Activated effector memory CD4-positive, alpha-beta T cell treated with anti-CD3 and anti-CD28 coated beads, Interleukin-2, amount 50 U/mL, for 16 hours (primary cell): ENCODE measurements around the gene TMEM158.

Experiments
- DNase-seq: peaks from one replicate; pipeline ENCODE4 v3.0.0-alpha.2; 2020

Gene TMEM158

DNA sequence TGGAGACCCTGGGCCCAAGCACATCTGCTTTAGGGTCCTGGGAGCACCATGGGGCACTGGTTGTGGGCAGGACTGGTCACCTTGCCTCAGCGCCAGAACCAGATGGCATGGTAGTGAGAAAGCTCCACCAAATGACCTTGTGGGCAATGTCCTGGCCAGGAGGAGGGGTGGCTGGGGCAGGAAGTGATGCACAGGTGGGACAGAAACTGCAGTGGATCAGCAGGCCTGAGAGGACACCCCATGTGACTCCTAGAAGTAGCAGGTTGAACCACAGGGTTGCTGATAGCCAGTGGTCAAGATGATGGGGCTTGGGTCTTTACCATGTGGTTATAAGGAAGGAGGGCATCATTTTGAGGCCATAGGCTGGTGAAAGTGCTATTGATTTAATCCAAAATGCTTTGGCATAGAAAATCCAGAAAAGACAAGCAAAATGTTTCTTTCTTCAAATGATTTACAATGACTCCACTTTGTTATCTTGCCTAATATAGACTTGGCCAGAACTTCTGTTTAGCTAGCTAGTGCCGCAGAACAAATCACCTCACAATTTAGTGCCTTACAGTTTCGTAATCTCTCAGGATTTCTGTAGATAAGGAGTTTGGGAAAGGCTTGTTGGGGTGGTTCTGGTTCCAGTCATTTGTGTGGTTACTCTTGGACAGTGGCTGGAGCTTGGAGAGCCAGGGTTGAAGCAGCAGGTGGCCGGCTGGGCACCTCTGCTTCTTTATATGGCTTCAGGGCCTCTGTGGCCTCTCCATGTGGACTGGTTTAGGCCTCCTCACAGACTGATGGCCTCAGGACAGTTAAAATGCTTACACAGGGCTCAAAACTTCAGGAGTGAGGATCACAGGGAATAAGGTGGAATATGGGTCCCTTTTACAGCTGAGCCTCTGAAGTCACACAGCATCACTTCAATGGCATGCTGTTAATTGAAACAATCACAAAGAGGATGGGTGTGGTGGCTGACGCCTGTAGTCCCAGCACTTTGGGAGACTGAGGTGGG lies 27.5 kb downstream of the TMEM158 start:
- DNase-seq: no peak

DNA sequence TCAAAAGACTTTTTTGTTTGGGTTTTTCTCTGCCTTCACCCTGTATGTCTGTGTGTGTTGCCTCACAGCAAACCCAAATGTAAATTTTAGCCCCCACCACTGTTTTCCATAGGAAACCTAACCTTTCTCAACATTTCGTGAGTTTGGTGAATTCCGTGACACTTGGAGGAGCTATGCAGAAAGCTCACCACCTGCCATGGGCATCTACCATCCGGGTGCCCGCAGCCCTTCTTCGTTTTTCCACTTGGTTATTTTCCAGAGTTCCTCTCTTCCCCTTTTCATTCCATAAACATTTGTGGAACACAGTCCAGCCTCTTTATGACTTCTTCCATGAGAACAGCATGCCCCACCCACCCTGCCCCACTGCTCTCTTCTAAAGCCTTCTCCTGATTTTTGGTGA lies 31.3 kb downstream of the TMEM158 start:
- no peak for DNase-seq

DNA sequence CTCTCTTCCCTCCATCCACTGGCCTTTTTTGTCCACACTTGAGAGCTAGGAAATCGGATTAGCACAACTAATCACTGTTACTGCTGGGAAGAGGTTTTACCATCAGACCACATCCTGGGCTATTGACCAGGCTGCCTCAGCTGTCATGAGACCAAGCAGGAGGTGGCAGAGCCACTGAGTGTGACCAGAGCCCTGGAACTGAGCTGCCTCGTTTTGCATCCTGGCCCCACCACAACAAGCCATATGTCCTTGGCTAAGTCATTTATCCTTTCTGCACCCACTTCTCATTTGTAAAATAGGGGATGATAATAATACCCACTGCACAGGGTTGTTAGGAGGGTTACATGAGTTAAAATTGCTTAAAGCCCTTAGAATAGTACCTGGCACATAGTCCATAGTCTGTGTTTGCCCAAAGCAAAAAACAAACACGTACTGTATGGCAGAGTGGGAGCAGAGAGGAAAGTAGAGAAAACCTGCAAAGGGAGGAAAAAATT lies 34.1 kb downstream of the TMEM158 start:
- DNase-seq: no peak

DNA sequence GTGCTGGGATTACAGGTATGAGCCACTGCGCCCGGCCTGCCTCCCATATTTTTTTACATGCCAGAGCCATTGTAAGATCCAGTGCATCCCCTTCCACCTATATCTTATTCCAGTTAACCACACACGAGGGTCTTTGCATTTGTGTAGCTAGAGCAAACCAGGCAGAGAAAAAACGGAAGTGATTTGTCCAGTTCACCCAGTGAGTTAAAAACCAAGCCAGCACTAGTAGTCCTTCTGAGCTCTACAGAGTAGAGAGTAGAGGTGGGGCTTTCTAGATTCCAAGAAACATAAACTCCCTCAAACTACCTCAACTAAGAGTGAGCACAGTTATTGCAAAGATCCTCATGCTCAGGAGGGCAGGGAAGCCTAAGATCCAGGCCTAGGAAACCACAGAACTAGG lies 34.7 kb downstream of the TMEM158 start:
- no peak for DNase-seq

DNA sequence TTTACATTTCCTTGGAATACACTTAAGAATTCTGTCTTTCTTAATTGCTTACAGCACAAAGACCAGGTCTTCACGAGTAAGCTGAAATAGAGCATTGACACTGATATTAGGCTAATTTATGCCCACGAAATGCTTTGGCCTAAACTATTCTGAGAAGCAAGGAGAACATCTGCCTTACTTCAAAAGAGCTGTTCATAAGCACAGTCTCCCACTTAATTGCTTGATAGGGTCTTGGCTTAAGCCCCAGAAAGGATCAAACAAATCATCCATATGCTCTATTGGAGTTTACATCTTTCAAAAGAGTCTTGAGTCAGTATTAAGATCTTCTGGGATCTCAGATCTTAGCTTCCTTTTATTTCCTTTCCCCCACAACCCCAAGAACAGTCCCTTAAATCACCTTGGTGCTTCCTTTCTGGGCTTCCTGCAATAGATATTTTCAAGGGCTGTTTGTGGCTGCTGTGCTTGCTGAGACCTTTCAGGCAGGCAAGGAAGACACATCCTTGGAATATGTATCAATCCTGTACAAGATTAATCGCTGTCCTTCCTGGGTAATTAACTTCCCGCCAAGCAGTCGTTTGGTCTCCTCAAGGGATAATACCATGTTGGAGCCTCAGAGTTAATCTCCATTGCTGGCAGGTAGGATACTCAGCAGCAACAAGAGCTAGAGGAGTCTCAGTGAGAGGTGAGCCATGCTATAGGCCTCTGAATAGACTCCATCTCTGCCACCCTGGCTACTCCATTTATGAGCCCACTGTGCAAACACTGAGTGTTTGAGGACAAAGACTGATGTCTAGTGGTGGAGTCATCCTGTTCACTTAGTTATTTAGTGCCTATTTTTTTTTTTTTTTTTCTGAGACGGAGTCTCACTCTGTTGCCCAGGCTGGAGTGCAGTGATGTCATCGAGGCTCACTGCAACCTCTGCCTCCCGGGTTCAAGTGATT lies 37.1 kb downstream of the TMEM158 start:
- no peak for DNase-seq

DNA sequence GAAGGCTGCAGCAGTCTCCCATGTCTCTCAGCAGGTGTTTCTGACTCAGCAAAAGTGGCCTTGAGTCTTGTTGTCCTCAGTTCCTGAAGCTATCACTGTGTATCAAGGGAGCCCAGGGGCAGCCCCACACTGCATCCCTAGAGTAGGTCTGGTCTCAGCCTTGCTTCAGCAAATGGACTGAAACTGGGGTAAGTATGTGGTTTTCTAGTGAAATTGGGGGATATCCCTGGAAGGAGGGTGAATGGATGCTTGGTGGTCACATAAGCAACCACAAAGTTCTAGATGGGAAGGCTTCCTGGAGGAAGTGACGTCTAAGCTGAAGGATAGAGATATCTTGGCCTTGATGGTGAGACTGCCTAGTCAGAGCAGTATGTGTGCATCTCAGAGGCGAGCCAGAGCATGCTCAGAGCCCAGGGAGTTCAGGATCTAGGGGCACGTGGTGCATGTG lies 38.4 kb downstream of the TMEM158 start:
- DNase-seq: no peak

DNA sequence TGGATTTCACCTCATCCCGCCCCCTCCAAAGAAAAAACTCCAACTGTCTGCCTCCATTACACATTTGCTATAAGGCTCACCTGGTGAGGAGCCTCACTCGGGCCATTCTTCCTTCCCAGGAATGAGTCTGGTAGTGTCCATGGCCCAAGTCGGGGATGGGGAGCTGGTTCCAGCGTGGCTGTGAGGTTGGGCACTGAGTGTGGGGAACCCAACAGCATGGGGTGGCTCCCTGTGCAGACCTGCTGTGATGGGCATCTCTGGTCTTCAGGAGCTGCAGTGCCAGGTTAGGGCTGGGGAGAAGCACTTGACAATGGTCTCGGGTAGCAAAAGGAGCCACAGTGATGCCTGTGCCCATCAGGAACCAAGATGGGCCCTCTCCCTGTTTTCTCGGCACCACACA lies 39.2 kb downstream of the TMEM158 start:
- DNase-seq: no peak

DNA sequence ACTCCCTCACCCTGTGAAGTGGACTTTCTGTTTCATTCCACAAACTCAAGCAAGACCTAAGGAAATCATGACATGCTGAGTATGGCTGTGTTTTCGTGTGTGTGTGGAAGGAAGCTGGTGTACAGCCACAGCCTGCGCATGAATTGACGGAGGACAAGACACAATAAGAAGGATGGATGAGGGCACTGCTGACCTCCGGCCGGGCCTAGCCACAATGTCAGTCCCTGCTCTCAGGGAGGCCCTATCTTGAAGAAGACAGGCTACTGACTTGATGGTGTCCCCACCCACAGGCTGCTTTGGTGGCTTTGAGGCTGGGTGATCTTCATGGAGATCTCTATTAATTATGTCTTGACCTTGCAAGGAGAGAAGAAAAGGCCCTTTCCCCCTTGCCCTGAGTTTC lies 40.6 kb downstream of the TMEM158 start:
- no peak for DNase-seq

DNA sequence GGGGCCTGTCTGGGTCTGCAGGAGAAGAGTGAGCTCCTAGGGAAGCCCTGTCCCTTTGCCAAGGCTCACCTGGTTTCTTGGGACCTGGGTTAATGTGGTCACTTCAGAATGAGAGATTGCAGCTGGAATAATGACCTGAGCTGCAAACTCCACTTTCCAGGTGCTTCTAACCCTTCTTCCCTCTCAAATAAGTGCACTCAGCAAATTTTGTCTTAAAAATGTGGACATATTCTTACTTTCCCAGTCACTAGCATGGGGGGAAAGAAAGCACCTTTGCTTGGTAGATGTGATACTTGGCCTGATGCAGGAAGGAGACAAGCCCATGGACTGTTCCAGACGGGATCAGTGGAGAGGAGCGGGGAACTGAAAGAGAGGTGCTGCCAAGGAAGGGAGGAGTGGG lies 41.0 kb downstream of the TMEM158 start:
- DNase-seq: no peak

DNA sequence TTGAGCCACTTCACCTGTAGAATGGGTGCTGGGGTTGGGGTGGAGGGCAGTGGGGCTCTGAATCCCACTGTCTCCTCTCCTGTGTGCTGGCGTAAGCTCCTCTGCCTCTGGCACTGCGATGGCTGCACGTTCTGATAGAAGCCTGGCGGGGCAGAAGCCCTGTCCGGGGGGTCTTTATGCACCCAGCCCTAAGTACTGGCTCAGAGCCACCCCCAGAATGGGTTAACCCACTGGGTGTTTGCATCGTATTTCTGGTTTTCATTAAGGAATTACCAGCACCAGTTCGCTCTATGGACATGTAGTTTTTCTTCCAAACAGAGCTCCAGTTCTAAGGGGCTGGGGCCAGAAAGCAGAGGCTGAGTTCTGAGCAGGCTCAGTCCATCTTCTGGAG lies 42.2 kb downstream of the TMEM158 start:
- no peak for DNase-seq

DNA sequence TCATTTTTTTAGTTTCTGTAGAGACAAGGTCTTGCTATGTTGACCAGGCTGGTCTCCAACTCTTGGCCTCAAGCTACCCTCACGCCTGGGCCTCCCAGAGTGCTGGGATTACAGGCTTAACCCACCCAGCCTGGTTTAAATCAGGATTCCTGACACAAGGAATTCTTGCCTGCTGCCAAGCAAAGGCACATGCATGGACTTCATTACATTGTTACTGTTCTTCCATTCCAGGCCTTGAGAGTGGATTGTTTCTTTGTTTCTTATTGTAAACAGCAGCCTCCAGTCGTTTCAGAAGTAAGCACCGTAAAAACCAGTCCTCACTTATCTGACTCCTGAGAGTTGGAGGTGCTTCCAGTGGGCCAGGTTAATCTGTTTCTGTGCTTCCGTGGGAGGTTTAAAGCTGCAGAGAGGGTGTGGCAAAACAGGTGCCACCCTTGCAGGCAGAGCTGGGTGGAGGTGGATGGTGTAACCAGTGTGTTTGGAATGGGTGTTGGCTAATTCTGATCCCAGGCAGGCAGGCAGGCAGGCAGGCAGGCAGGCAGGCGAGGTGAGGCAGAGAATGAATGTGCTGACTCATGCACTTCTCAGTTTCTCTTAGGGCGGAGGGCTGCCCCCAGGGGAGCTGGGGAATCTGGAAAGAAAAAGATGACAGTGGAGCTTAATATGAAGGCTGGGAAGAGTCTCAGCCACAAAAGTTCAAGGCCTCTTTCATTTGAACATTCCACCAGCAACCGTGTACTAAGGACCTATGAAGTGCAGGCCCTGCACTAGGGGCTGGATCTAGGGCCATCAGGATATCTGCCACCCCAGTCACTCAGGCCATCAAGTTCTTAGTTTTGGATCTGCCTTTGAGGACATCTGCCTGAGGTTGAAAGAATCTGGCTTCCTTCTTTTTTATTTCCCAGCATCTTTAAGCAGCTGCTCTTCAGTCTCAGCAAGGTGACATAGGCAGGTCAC lies 42.9 kb downstream of the TMEM158 start:
- no peak for DNase-seq

DNA sequence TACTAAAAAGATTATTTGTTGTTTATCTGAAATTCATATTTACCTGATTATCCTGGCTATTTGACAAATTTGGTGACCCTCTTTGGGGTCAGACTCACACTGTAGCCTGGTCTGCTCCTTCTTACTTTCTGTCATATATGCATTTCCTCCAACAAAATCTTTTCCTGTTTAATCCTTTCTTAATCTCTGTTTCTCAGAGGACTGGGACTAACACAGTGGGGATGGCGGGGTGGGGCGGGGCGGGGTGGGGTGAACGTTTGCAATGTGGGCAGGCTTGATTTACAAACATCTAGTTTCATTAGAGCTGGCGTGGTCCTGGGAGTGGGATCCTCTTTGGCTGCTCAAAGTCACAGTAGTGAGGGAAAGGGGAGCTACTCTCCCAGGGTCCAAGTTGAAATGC lies 44.6 kb downstream of the TMEM158 start:
- no peak for DNase-seq

DNA sequence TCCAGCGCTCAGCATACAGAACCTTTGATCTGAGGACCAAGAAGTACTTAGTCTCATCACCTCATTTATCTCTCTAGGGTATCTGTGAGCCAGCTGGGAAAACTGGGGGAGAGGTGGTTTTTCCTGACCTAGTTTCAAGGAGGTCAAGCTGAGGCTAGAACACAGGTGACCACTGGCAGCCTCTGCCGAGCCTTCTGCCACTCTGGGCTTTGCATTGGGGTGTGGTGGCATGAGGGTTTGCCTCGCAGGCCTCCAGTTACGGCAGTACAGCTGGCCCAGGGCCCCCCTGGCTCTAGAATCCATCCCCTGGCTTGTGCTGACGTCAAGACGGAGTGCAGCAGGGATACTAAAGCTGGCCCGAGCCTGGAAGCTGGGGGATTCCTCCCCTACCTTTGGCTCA lies 45.2 kb downstream of the TMEM158 start:
- DNase-seq: no peak

DNA sequence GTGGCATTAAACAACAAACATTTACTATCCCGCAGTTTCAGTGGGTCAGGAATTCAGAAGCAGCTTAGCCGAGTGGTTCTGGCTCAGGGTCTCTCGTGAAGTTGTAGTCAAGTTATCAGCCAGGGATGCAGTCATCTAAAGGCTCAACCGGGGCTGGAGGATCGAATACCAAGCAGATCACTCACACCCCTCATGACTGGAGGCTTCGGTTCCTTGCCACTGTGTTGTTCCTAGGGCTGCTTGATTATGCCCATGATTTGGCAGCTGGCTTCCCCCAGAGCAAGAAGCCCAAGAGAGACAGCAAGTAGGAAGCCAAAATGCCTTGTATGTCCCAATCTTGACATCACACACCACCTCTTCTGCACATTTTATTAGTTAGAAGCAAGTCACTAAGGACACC lies 46.0 kb downstream of the TMEM158 start:
- DNase-seq: no peak

DNA sequence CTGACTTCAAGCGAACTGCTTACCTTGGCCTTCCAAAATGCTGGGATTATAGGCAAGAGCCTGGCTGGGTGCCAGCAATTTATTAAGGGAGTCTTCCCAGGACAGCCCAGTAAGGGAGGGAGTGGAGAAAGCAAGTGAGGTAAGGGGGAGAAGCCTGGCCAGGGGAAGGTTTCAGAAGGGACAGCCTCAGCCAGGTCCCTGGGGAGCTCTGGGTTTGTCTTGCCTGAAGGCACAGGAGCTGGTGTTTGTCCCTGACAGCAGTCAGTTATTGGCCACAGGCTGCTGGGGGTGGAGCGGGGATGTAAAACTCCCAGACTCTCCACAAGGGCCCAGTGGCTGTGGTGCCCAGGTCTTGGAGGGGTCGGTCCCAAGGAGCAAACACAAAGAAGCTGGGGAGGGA lies 46.9 kb downstream of the TMEM158 start:
- no peak for DNase-seq

DNA sequence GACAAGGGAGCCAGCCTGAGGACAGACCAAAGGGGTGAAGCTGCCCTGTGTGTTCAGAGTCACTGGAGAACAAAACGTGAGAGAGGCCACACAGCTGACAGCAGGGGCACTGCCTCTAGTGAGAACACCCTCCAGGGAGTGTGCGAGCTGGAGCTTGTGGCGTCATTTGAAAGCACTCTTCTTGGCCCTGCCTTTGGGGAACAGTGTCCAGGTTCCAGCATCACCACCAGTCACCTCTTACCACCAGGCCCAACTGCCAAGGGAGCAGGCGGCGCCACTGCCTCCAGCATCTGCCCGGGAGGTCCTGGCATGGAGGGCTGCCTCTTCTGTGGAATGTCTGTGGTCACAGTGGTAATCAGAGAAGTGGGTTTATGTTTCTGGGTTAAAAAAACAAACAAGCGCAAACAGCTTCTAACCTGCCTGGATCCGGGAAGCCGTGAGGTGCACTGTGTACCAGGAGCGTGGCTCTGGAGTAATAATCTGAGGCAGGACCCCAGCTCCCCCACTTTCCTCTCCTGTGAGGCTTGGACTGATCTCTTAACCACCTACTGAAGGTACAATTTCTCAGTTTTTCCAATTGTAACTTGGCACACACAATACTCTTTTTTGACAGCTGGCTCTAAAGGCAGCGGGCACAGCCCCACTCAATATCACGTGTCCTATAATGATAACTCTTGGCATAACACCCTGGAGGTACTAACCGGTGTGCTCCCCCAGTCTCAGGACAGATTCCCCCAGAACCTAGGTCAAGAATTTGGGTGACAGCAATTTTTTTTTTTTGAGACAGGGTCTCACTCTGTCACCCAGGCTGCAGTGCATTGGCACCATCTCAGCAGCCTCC lies 47.7 kb downstream of the TMEM158 start:
- DNase-seq: no peak

DNA sequence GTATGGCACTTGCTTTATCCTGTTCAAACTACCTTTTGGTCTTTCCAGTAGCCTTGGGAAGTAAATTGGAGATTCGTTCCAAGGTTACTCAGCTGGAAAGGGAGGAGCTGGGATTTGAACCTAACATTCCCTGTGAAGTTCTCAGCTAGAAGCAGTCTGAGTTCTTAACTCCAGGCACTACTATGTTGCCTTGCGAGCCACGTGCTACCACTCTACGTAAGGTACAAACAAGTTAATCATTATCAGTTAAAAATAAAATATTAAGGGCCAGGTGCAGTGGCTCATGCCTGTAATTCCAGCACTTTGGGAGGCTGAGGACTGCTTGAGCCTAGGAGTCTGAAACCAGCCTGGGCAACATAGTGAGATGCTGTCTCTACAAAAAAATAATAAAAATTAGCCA lies 49.2 kb downstream of the TMEM158 start:
- DNase-seq: no peak
